GM21423 (cell line): Measurements from ENCODE around the gene PPY.
"Not testable (repeated sequence)": the region's sequence is repeated elsewhere in the genome, so short reads cannot be mapped to it uniquely, and the experiment has no call there.

Experiments used
- ATAC-seq: cut with Tn5 transposase; IDR thresholded peaks from one replicate; pipeline ENCODE4 v1.9.1; 2021; ENCODE audit warnings: mild to moderate bottlenecking, moderate library complexity; ENCODE audit not compliant: unreplicated experiment

The PPY gene

GRCh38 chr17:43906951-43907424 lies 35.3 kb downstream of the PPY start:
- no peak for ATAC-seq

- no peak for ATAC-seq
Observed at GRCh38 chr17:43905985-43906852, 36.1 kb downstream of the PPY start.

GRCh38 chr17:43905400-43905984 lies 36.8 kb downstream of the PPY start:
- ATAC-seq = no peak

GRCh38 chr17:43901861-43902589 lies 40.3 kb downstream of the PPY start:
- no peak for ATAC-seq

- no peak for ATAC-seq
Observed at GRCh38 chr17:43900858-43901754, 41.2 kb downstream of the PPY start.

GRCh38 chr17:43900183-43900857 lies 42.0 kb downstream of the PPY start:
- no peak for ATAC-seq

- no peak for ATAC-seq
Observed at GRCh38 chr17:43898446-43898845, 43.8 kb downstream of the PPY start.

GRCh38 chr17:43897831-43898230 lies 44.4 kb downstream of the PPY start:
- no peak for ATAC-seq

GRCh38 chr17:43894494-43894893 lies 47.8 kb downstream of the PPY start:
- not testable (repeated sequence) for ATAC-seq

GRCh38 chr17:43892647-43892952 lies 49.7 kb downstream of the PPY start:
- no peak for ATAC-seq

- no peak for ATAC-seq
Observed at GRCh38 chr17:43891851-43892646, 50.2 kb downstream of the PPY start.
